Lower lobe of right lung (tissue), 2 donors: Measurements from ENCODE around the gene OR8K3. TPM values are rescaled to one million over a fixed set of nuclear protein-coding genes. Genes with fewer than 3 reads are reported as not detected.

Source experiments
- ATAC-seq, 2 donors: fragments of 200-7000 bp; cut with Tn5 transposase; one replicate each; pipeline ENCODE4 v1.9.1; 2020 to 2022; ENCODE audit warnings: mild to moderate bottlenecking in 2 of 2, moderate library complexity in 2 of 2
- DNase-seq: peaks from one replicate; pipeline ENCODE4 v3.0.0-alpha.2; 2020
- H3K27ac ChIP-seq: fragments of 200-600 bp; one replicate; pipeline ENCODE4 v1.8.0; 2022
- H3K27me3 ChIP-seq: fragments of 200-600 bp; one replicate; pipeline ENCODE4 v1.8.0; 2022; ENCODE audit warnings: low read depth
- H3K36me3 ChIP-seq: fragments of 200-600 bp; one replicate; pipeline ENCODE4 v1.8.0; 2022; ENCODE audit warnings: mild to moderate bottlenecking
- H3K4me1 ChIP-seq: fragments of 200-600 bp; one replicate; pipeline ENCODE4 v1.8.0; 2022
- H3K4me3 ChIP-seq: fragments of 200-600 bp; one replicate; pipeline ENCODE4 v1.8.0; 2022; ENCODE audit warnings: mild to moderate bottlenecking
- H3K9me3 ChIP-seq: fragments of 200-600 bp; one replicate; pipeline ENCODE4 v1.8.0; 2022
- CTCF ChIP-seq: fragments of 200-600 bp; IDR thresholded peaks from one replicate; pipeline ENCODE4 v1.8.0; 2022; ENCODE audit warnings: antibody characterized with exemption, mild to moderate bottlenecking
- intact Hi-C: fragments of 100-400 bp; cut with DNase I; formaldehyde crosslinking; loops from one replicate; pipeline ENCODE4 v1.11.0; 2022
- total RNA-seq: library from RNA; stranded (reverse); fragmentation: NEBNext Ultra II Directional; extraction: Animal tissue kit (Norgen Biotek cat#: 25700); gene quantifications from one replicate; pipeline ENCODE4 v1.2.1, GENCODE V29; 2021
- donor health status: DM: no; HTN: yes; CAD: no; lungs with severe emphysema.

Gene OR8K3
- total RNA-seq, 1 donor from 2014 or later = not detected

GRCh38 chr11:56331861-56332491, 17.0 kb downstream of the OR8K3 start:
- DNase-seq (peak; percentile 40), ATAC-seq (peak; percentile 28 to 45)
- TF ChIP-seq CTCF = no peak

GRCh38 chr11:56333156-56333555, 18.2 kb downstream of the OR8K3 start:
- ATAC-seq = no peak

More at GRCh38 chr11:56331861-56332491, 17.0 kb downstream of the OR8K3 start:
- no peak overlapping the region for H3K4me3 ChIP-seq
- no peaks in the 10 kb centered on the region for H3K4me1 ChIP-seq
- H3K27me3 ChIP-seq = no peaks in the 10 kb centered on the region
- no peak overlapping the region for H3K27ac ChIP-seq
- no peaks in the 10 kb centered on the region for H3K36me3 ChIP-seq
- no peaks in the 10 kb centered on the region for H3K9me3 ChIP-seq
- intact Hi-C loops = no loop called here

GRCh38 chr11:56340289-56340688, 25.3 kb downstream of the OR8K3 start:
- no peak overlapping the region for H3K27ac ChIP-seq
- no peaks in the 10 kb centered on the region for H3K4me1 ChIP-seq
- no peak for TF ChIP-seq CTCF
- H3K36me3 ChIP-seq = no peaks in the 10 kb centered on the region
- no peak for DNase-seq
- H3K27me3 ChIP-seq = no peaks in the 10 kb centered on the region
- intact Hi-C loops = no loop called here
- H3K9me3 ChIP-seq = no peaks in the 10 kb centered on the region
- ATAC-seq = no peak
- no peak overlapping the region for H3K4me3 ChIP-seq

More at GRCh38 chr11:56333156-56333555, 18.2 kb downstream of the OR8K3 start:
- H3K4me1 ChIP-seq = no peaks in the 10 kb centered on the region
- intact Hi-C loops = no loop called here
- H3K27ac ChIP-seq = no peak overlapping the region
- no peaks in the 10 kb centered on the region for H3K27me3 ChIP-seq
- TF ChIP-seq CTCF = no peak
- no peaks in the 10 kb centered on the region for H3K9me3 ChIP-seq
- H3K4me3 ChIP-seq = no peak overlapping the region
- H3K36me3 ChIP-seq = no peaks in the 10 kb centered on the region
- no peak for DNase-seq

GRCh38 chr11:56345739-56346138, 30.8 kb downstream of the OR8K3 start, which contains the start of gene OR8K1:
Gene OR8K1 (plus strand): TSS chr11:56346039. CDS start chr11:56346039, 0 bp downstream.
- Histone ChIP-seq H3K27me3 (no peaks in the 10 kb centered on the region), H3K9me3 (no peaks in the 10 kb centered on the region), H3K27ac (no peak within 1 kb of the TSS), H3K4me1 (no peaks in the 10 kb centered on the region), H3K36me3 (no peaks in the 10 kb centered on the region), H3K4me3 (no peak within 1 kb of the TSS)
- no peak for ATAC-seq
- no peak for DNase-seq
- intact Hi-C loops = no loop called here
- TF ChIP-seq CTCF = no peak

GRCh38 chr11:56353991-56354390, 39.0 kb downstream of the OR8K3 start, which contains the start of gene OR8J1:
Gene OR8J1 (plus strand): TSS chr11:56354291. CDS start chr11:56360247, 5,956 bp downstream.
- DNase-seq (no peak), ATAC-seq (no peak)
- Histone ChIP-seq H3K4me3 (no peak within 1 kb of the TSS), H3K27ac (no peak within 1 kb of the TSS), H3K9me3 (no peaks in the 10 kb centered on the region), H3K27me3 (no peaks in the 10 kb centered on the region), H3K4me1 (no peaks in the 10 kb centered on the region), H3K36me3 (no peaks in the 10 kb centered on the region)
- no peak for TF ChIP-seq CTCF
- intact Hi-C loops = no loop called here

Other genes starting within 250 kb of the OR8K3 start
- not detected for gene OR8I2, start 221.8 kb upstream of the OR8K3 start, total RNA-seq
- gene OR8H2, start 211.5 kb upstream of the OR8K3 start, total RNA-seq = not detected
- not detected for gene OR8H3, start 192.8 kb upstream of the OR8K3 start, total RNA-seq
- not detected for gene OR8J3, start 174.9 kb upstream of the OR8K3 start, total RNA-seq
- not detected for gene OR8K5, start 154.8 kb upstream of the OR8K3 start, total RNA-seq
- gene OR5J2, start 138.5 kb upstream of the OR8K3 start, total RNA-seq = not detected
- gene OR5T2, start 80.9 kb upstream of the OR8K3 start, total RNA-seq = not detected
- not detected for gene OR5T3, start 62.9 kb upstream of the OR8K3 start, total RNA-seq
- gene OR5T1, start 41.0 kb upstream of the OR8K3 start, total RNA-seq = not detected
- gene OR8H1, start 22.9 kb upstream of the OR8K3 start, total RNA-seq = not detected
- gene OR8K1, start 30.9 kb downstream of the OR8K3 start, total RNA-seq = not detected
- not detected for gene OR8J1, start 39.1 kb downstream of the OR8K3 start, total RNA-seq
- not detected for gene OR8U1, start 60.5 kb downstream of the OR8K3 start, total RNA-seq
- not detected for gene OR5AL1, start 97.6 kb downstream of the OR8K3 start, total RNA-seq
- not detected for gene OR5M3, start 158.2 kb downstream of the OR8K3 start, total RNA-seq
- not detected for gene OR5M8, start 176.2 kb downstream of the OR8K3 start, total RNA-seq
- gene OR5M11, start 228.1 kb downstream of the OR8K3 start, total RNA-seq = not detected